Right atrium auricular region (tissue), 2 donors: ENCODE data around the gene GJD3. TPM values are rescaled to one million over a fixed set of nuclear protein-coding genes. Genes with fewer than 3 reads are reported as not detected.

Experiments used
- DNase-seq: peaks from one replicate; pipeline ENCODE4 v3.0.0-alpha.2; 2019; ENCODE audit warnings: low spot score
- H3K27ac ChIP-seq, 2 donors: fragments of 200-600 bp; sonication (generic); 1 replicate in 1 of 2; 2 replicates in 1 of 2; pipeline ENCODE4 v1.5.1; 2016 to 2019
- H3K27me3 ChIP-seq, 2 donors: fragments of 200-600 bp; sonication (generic); one replicate each; pipeline versions ENCODE4 v1.5.1 to v1.6.0; 2017 to 2019
- H3K36me3 ChIP-seq: fragments of 200-600 bp; sonication (generic); one replicate; pipeline ENCODE4 v1.5.1; 2016
- H3K4me1 ChIP-seq, 2 donors: fragments of 200-600 bp; sonication (generic); one replicate each; pipeline versions ENCODE4 v1.5.1 to v1.6.0; 2017 to 2019
- H3K4me3 ChIP-seq, 2 donors: fragments of 200-600 bp; sonication (generic); 1 replicate in 1 of 2; 2 replicates in 1 of 2; pipeline ENCODE4 v1.5.1; 2017 to 2019; ENCODE audit warnings: mild to moderate bottlenecking in 1 of 2, moderate library complexity in 1 of 2
- H3K9me3 ChIP-seq, 2 donors: fragments of 200-600 bp; sonication (generic); one replicate each; pipeline ENCODE4 v1.5.1; 2019
- total RNA-seq, 2 donors: library from RNA; depleted of rRNA; stranded (reverse); fragments of >200 nt; gene quantifications; one replicate each; pipeline ENCODE4 v1.1.0, GENCODE V29; 2016
- TF ChIP-seq, protein P1 (sequence below), 2 donors: fragments of 200-600 bp; sonication (generic); IDR thresholded peaks; one replicate each; pipeline ENCODE4 v1.5.1; 2019; ENCODE audit warnings: antibody characterized with exemption in 2 of 2

GJD3 gene
- total RNA-seq, 2 donors from 2014 or later: 1.6 TPM; not detected in 1

DNA sequence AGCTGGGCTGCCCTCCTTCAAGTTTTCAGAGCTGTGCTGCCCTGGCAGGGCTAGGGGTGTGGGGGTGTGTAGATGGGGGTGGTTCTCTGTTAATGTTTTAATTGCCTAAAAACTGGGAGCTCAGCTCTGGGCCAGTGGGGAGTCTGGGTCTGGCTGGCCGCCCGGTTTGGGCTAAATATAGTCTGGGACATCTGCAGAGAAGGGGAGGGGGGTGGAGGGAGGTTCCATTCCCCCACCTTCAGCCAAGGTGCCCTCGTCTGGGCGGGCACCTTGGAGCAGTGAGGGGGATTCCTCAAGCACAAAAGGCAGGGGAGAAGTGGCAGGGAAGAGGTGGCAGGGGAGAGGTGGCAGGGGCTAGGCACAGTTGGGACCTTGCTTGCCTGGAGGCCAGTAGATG, 42.6 kb downstream of the GJD3 start:
- Histone ChIP-seq H3K4me1 (peaks cover 0 to 94% of the 10 kb centered on the region in 2 donors), H3K4me3 (peak overlapping the region; percentile 48 to 52), H3K27ac (peak overlapping the region; percentile 96 to 98), H3K27me3 (no peaks in the 10 kb centered on the region), H3K36me3 (no peaks in the 10 kb centered on the region), H3K9me3 (no peaks in the 10 kb centered on the region)
- TF ChIP-seq, protein P1, sequence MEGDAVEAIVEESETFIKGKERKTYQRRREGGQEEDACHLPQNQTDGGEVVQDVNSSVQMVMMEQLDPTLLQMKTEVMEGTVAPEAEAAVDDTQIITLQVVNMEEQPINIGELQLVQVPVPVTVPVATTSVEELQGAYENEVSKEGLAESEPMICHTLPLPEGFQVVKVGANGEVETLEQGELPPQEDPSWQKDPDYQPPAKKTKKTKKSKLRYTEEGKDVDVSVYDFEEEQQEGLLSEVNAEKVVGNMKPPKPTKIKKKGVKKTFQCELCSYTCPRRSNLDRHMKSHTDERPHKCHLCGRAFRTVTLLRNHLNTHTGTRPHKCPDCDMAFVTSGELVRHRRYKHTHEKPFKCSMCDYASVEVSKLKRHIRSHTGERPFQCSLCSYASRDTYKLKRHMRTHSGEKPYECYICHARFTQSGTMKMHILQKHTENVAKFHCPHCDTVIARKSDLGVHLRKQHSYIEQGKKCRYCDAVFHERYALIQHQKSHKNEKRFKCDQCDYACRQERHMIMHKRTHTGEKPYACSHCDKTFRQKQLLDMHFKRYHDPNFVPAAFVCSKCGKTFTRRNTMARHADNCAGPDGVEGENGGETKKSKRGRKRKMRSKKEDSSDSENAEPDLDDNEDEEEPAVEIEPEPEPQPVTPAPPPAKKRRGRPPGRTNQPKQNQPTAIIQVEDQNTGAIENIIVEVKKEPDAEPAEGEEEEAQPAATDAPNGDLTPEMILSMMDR (IDR thresholded peaks at IDR 0.05): no peak
- no peak for DNase-seq

DNA sequence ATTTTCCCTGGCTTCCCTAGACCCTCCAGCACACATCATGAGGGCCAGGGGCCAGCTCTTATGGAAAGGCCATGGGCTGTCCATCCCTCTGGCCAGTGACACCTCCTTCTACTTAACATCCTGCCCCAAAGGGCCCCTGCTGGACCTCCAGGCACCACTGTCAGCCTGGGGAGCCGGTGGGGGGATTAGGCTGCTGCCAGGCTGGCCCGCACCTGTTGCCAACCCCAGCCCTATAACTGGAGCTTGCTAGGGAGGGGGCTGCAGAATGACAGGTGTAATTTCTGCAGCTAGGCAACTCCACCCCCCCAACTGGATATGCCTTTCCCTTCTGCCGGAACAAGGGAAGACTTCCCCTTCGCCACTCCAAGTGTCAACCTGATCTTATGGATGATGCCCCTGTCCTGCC, 43.0 kb downstream of the GJD3 start:
- peak overlapping the region; percentile 96 to 98 for H3K27ac ChIP-seq

DNA sequence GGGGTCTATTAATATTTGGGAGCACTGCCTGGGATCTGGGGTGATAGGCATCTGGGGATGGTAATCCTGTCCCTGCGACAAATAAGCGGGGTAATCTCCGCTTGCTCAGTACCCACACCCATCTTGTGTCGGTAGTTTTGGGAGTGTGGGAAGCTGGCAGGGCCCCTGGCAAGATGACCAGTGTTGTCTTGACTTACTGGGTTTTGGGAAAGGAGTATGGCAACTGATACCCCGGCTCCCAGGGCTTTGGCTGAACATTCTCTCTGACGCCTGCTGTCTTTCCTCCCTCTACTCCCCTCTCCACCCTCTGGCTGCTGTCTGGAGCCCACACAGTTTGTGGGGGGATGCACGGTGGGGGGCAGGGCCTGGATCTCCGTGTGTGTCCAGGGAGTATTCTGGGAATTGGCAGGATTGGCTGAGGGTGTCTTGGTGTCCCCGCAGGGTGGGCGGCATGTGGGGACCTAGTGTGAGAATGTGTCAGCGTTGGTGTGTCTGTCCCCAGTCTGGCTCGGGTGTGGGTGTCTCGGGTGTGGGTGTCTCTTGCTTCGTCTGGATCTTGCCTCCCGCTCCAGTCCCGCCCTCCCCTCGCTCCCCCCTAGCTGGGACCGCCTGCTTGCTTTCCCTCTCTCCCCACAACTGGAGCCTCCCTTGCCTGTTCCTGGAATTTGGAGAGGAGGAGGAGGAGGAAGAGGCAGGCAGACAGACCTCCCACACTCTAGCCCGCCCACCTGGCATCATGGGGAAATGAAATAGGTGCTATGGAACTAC, 43.6 kb downstream of the GJD3 start:
- peak overlapping the region; percentile 96 to 98 for H3K27ac ChIP-seq
- peak; percentile 91 for DNase-seq
- peaks cover 0 to 94% of the 10 kb centered on the region in 2 donors for H3K4me1 ChIP-seq
- no peaks in the 10 kb centered on the region for H3K36me3 ChIP-seq
- H3K4me3 ChIP-seq: peak overlapping the region; percentile 8 to 52
- H3K27me3 ChIP-seq: no peaks in the 10 kb centered on the region
- TF ChIP-seq, protein P1 (IDR thresholded peaks at IDR 0.05): no peak
- no peaks in the 10 kb centered on the region for H3K9me3 ChIP-seq

More for the DNA sequence above, 43.0 kb downstream of the GJD3 start:
- Histone ChIP-seq H3K4me3 (peak overlapping the region; percentile 48 to 52), H3K27me3 (no peaks in the 10 kb centered on the region), H3K9me3 (no peaks in the 10 kb centered on the region), H3K36me3 (no peaks in the 10 kb centered on the region), H3K4me1 (peaks cover 0 to 94% of the 10 kb centered on the region in 2 donors)
- DNase-seq: no peak
- TF ChIP-seq, protein P1 (IDR thresholded peaks at IDR 0.05): no peak

DNA sequence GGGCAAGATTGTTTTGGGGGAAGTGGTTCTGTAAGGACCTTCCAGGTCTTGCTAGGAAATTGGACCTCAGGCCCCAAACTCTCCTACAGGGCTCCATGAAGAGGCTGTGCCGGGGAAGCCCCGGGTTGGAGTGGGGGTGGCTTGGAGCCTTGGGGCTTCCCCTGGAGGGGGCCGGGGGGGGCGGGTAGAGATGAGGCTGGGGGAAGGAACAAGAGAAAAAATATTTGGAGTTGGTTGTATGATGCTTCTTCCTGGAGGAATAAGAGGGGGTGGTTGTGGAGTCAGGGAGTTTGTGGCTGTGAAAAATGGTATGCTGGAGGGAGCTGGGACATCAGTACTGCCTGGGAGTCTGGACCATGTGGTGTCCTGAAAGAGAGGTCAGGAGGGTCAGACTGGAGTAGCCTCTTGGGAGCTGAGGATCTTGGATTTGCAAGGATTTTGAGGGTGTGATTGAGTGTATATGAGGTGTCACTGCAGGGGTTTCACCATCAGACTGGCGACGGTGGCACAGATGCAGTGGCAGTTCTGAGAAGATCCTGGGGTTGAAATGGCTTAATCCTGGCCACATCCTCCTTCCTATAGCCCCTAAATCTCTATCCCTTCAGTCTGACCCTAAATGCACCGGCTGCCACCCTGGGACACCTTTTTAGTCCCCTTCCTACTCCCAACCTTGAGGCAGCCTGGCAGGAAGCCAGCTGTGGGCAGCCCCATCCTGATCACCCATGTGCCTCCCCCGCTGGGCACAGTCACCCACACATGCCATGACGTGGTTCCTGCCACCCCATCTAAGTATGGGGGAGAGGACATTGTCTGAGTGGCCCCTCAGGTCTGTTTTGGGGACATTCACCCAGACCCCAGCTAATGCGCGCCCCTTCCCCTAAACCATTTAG, 44.6 kb downstream of the GJD3 start:
- H3K36me3 ChIP-seq: no peaks in the 10 kb centered on the region
- DNase-seq: no peak
- peaks cover 0 to 94% of the 10 kb centered on the region in 2 donors for H3K4me1 ChIP-seq

DNA sequence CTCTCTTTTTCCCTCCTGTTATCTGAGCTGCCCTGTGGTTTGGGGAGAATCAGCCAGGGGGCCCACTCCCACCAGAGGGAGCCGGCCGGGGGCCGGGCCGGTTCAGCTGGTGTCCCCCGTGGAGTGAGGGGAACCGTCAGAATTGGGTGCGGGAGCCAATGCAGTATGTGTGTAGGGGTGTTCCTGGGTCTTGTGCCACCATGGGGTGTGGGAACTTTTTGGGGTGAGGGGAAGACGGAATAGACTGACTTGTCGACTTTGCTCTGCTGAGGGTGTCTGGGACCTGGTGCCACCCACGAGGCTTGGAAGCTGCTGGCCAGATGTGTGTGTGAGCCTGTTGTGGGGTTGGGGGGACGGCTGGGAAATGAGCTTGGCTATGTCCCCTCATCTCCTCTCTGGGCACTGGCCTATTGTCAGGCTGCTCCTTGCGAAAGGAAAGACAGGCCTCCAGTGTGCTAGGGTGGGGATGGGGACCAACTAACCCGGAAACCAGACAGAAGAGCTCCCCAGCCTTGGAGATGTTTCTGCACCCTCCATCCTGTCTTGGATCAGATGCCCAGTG, 45.6 kb downstream of the GJD3 start:
- H3K4me3 ChIP-seq: peak overlapping the region; percentile 92 to 97
- no peaks in the 10 kb centered on the region for H3K36me3 ChIP-seq
- no peaks in the 10 kb centered on the region for H3K27me3 ChIP-seq
- peaks cover 0 to 94% of the 10 kb centered on the region in 2 donors for H3K4me1 ChIP-seq
- H3K9me3 ChIP-seq: no peaks in the 10 kb centered on the region
- H3K27ac ChIP-seq: peak overlapping the region; percentile 96 to 98
- no peak for DNase-seq
- TF ChIP-seq, protein P1 (IDR thresholded peaks at IDR 0.05): peak in 1 of 2 donors; percentile 46

More for the DNA sequence above, 44.6 kb downstream of the GJD3 start:
- Histone ChIP-seq H3K27me3 (no peaks in the 10 kb centered on the region), H3K27ac (peak overlapping the region; percentile 96 to 98), H3K4me3 (peak overlapping the region; percentile 92 to 97), H3K9me3 (no peaks in the 10 kb centered on the region)
- TF ChIP-seq, protein P1 (IDR thresholded peaks at IDR 0.05): no peak
